GM18499 (cell line): Measurements from ENCODE around the gene PDZD2.

Experiments used
- ATAC-seq: cut with Tn5 transposase; IDR thresholded peaks from one replicate; pipeline ENCODE4 v1.9.1; 2021; ENCODE audit warnings: moderate number of reproducible peaks; ENCODE audit not compliant: insufficient read depth, unreplicated experiment

The PDZD2 gene

DNA sequence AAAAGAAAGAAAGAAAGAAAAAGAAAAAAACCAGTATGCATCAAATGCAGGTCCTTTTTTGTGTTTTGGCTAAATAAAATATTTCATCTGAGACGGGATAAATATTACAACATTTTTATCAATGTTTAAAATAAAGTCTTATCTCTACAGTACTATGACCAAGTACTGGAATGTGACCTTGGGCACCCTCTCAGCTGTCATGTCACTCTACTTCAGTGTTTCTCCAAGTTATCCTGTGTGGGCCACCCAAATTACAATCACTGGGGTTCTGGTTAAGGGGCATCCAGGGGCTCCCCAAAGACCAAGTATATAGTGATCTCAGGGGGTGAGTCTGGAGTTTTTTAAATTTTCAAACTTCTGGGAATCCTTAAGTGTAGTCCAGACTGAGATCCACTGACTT, 3.5 kb upstream of the PDZD2 start:
- ATAC-seq: no peak

DNA sequence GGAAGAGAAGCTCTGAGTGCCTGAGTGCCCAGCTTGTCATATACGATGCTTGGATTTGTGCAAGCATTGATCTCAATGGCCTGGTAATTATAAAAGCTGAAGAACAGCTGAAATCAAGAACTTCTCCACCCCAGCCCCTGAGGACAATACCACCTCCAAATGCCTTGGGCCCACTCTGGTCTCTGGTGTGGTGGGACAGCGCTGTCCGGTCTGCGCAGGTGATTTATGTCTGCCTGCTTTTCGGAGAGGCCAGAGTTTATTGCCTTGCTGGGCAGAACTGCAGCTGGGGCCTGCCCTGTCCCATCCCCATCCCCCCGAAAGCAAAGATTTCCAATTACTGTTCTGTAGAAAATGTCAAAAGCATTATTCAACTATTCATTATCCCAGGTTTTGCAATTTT, 1.1 kb upstream of the PDZD2 start:
- ATAC-seq: no peak

DNA sequence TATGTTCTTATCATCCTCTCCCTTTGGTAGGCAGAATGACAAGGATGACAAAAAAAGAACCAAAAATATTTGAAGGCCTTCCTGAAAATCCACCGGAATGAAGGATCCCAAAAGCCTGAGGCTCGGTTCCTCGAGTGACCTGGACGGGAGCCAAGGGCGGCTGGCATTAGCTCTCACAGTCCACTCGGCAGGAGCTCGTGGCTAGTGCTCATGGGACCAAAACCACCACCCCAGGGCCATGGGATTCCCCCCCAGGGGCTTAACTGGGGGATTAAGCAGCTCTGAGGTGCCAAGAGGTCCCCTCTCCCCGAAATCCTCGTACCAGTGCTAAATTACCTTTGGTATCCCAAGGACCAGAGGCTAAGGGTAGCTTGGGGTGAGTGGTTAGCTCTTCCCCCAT, 586 bp upstream of the PDZD2 start:
- ATAC-seq: no peak

DNA sequence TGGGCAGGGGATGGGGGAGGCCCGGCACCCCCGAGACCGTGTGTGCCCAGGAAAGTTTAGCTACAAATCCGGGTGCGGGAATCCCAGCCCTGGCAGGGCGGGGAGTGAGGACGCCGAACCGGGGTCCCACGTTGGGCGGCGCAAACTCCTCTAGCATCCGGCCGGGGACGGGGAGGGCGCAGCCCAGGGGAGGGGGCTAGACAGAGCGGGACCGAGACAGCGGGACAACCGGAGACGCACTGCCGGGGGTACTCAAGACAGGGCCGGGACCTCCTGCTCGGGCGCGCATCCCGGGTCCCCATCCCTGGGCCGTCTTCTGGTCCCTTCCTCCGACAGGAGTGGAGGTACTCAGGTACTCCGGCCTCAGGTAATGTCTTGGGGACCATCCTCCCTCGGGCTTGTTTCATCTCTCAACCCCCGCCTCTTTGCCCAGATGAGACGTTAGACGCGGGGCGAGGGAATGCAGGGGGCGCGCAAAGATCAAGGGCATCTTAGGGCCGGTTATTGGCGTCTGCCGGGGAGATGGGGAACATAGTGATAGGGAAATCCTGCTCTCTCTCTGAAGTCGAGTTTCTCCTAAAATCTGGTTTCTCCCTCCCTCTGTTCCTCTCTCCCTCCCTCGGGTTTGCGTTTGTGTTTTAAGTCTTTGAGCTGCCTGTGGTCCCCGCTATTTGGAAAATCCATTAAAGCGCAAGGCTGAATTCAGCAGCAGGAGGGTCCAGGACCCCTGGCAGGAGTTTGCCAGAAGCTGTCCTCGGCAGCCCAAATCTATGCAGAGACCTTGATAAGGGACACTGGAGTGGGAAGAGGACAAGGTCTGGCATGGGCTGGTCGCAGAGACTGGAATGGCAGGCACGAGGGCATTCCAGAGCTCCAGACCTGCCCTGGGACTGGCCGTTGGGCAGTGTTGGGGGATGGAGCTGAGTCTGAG, 815 bp downstream of the PDZD2 start:
- no peak for ATAC-seq

DNA sequence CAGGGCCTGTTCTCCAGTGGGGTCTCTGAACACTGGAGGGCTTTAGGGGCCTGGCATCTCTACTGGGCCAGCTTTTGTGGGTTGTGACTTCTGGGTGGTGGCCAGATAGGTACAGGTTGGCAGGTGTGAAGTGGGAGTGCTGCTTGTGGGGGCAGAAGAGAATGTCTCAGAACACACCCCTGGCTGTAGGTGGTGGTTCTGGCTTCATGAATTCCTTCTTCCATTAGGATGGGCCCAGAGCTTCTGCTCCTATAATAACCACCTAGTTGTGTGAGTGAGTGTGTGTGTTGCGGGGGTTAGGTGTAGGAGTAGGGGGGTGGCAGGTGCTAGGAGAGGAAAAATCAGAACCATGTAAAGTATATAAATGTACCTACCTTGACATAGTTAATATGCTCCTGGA, 1.6 kb downstream of the PDZD2 start:
- no peak for ATAC-seq

DNA sequence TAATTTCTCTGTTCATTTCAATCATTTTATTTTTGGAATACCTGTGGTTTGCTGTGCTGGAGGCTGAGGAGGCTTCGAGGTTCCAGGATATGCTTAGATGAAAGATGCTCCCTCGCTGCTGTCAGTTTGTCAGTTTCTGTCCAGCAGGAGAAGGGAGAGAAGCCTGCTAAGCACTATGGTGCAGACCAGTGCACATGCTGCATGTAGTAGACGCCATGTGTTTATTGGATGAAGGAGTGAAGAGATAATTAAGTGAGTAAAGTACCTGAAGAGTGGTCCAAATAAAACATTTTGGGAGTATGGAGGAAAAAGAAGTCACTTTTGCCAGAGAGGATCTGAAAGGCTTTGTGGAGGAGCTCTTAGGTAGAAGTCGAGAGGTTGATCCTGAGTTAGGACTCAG, 2.1 kb downstream of the PDZD2 start:
- ATAC-seq: no peak

DNA sequence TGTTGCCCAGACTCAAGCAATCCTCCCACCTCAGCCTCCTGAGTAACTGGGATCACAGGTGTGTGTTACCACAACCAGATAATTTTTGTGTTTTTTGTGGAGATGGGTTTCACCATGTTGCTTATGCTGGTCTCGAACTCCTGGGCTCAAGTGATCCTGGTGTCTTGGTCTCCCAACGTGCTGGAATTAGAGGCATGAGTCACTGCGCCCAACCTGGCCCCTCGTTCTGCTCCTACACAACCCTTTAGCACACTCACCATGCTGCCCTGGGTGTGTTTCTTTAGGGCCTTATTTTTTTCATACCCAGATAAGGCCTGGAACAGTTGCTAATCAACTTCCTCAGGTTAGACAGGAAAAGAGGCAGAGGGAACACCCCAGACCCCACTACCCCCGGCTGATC, 2.6 kb downstream of the PDZD2 start:
- no peak for ATAC-seq

DNA sequence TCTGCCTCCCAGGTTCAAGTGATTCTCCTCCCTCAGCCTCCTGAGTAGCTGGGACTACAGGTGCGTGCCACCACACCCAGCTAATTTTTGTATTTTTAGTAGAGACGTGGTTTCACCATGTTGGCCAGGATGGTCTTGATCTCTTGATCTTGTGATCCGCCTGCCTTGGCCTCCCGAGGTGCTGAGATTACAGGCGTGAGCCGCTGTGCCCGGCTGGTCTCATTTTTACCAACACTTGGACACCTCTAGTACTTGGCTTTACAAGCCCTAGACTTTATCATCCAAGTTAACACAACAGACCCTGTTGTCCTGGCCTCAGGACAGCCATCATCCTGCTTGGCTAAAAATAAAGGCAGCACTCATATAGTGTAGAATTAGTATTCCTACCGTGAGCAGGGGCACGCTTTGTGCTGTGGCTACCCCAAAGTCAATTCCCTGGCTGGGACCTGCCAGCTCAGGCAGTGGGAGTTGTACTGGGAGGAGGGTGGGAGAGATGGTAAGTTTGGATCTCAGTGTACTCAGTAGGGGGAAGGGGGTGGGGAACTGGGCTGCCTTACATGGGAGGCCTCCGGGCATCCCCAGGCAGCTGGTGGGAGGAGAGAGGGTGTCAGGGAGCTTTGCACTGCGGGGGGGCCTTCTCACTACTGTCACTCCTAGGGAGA, 6.6 kb downstream of the PDZD2 start:
- no peak for ATAC-seq

DNA sequence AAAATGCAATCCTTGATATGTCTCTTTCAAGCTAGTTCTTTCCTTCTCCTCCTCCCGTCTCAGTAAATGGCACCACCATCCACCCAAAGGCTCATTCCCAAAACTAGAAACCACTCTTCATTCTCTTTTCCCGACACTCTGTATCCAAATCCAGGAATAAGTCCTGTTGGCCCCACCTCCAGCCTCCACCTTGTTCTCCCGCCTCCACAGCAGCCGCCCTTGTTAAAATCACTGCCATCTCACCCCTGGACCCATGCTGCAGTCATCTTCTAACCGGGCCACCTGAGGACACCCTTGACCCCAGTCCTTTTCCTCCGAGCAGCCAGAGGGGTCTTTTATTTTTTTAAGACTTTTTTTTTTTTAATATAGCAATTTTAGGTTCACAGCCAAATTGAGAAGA, 9.4 kb downstream of the PDZD2 start:
- no peak for ATAC-seq

DNA sequence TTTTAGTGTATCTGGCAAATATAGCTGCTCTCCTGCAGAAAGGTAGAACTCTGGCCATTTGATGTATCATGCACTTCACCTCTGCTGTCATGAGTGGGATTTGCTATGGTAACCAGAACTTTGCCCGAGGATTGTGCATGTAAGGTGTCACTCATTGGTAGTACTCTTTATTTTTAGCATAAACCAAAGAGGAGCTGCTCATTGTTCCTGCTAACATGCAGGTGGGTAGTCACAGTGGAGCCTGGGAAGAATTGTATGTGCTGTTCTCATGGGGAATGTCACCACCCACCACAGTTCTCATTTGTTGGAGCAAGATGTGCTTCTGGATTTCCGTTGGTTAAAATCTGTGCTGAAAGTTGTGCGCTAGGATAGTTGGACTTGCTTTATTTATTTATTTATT, 12.3 kb downstream of the PDZD2 start:
- no peak for ATAC-seq

DNA sequence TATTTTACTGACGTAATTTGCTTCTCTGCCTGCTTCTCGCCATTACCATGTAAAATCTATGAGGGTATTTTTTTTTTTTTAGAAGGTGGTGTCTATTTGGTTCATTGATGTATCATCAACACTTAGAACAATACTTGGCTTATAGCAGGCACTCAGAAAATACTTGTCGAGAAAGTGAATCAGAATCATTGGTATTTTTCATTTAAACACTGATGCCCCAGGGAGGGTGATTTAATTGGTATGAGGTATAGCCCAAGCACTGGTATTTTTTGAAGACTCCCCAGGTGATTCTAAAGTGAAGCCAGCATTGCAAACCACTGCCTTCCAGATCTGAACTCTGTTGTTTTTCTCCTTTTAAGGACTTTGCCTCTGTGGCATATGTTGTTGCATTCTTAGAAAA, 16.6 kb downstream of the PDZD2 start:
- ATAC-seq: no peak

DNA sequence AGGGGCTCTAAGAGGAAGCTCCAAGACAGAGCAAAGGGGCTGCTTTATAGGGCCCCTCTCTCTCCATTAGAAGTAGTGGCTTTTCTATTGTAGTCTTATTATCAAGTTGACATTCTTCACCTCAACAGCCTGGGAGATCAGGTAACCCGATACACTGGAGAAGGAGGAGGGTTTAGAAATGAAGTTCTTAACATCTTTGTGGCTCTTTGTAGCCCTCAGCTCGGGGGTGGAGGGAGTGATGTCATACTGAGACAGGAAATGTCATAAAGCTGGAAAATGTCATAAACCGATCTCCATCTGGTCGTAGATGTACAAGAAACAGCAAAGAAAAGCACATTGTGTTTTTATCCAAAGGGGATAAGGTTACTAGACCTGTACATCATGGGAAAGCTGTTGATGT, 17.9 kb downstream of the PDZD2 start:
- ATAC-seq: no peak

DNA sequence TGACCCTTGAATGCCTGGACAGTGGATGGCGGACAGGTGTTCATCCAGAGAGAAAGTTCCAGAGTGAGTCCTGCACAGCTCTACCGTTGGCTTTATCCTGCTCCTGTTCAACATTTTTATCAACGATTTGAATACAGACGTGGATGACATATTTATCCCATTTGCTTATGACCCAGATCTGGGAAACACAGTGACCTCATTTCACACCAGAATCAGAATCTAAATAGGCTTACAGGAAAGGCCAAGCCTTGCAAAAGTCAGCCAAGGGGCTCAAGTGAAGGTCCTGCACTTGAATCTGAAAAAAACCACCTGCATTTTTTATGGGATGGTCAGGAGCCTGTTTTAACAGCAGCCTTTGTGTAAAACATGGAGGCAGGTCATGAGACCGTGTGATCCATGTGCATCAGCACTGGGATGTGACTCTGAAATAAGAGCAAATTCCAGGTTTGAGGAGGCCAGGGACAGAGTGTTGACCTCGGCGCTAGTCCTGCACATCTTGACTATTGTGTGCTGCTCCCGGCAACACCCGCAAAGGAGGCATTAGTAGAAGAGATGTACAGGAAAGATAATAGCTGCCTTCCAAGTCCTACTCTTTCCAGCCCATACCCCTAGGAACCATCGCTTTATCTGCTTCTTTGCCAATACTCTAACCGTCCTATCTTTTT, 18.5 kb downstream of the PDZD2 start:
- no peak for ATAC-seq

DNA sequence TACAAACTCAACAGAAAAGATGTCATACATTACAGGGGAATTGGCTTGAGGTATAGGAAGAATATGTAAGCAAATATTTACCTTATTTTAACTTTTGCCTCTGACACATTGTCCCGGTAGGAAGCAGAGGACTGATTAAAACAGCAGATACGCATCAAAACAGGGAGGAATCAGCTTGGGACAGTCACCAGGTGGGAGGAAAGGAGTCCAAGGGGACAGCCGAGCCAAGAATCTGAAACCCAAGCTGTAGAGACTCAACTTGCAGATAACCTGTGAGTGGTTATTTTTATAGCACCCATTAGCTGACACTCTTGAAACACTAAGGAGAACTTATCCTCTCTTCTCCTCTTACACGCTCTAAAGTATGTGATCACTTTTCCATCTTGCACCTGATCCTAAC, 22.3 kb downstream of the PDZD2 start:
- ATAC-seq: no peak

DNA sequence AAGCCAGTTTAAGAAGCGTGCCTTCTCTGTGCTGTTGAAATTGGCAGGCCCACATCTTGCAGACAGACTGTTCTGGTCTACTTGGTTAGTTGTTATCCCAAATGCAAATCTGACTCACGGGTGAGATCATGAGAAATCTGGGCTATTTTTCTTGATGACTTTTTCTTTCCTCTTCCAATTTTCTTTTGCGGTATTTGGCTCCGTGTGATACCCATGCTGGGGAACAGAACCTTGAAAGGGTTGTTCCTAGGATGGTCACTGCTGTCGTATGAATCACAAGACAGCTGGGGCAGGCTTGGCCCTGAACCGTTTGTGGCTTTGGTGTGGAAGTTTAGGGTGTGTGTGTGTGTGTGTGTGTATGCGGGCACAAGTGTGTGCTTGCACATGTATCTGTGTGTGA, 24.6 kb downstream of the PDZD2 start:
- no peak for ATAC-seq

DNA sequence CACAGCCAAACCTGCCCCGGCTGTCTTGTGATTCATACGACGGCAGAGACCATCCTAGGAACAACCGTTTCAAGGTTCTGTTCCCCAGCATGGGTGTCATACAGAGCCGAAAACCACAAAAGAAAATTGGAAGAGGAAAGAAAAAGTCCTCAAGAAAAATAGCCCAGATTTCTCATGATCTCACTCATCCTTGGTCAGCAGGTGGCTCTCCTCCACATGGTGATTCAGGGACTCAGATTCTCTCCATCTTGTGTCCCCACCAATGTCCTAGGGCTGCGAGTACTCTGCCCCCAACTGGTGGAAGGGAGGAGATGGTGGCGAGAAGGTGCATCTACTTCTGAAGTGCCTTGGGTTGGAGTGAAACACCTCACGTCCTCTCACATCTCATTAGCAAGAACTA, 25.6 kb downstream of the PDZD2 start:
- ATAC-seq: no peak

DNA sequence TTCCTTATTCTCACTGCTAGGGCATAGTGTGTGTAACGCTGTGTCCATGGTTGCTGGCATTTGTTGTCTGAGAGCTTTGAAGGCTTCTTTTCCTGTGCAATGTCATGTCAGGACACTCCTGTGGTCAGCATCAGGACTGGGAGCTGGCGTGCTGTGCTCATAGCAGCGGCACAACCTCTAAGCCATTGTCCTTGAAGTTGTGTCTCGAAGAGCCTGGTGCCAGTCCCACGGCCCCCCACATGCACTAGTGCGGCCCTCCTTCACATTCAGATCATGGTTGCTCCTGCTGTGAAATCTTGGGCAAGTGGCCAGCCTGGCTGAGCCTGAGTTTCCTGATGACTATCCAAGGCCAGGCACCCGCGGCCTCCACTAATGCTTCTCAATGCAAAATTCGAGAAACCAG, 32.4 kb downstream of the PDZD2 start:
- ATAC-seq: no peak

DNA sequence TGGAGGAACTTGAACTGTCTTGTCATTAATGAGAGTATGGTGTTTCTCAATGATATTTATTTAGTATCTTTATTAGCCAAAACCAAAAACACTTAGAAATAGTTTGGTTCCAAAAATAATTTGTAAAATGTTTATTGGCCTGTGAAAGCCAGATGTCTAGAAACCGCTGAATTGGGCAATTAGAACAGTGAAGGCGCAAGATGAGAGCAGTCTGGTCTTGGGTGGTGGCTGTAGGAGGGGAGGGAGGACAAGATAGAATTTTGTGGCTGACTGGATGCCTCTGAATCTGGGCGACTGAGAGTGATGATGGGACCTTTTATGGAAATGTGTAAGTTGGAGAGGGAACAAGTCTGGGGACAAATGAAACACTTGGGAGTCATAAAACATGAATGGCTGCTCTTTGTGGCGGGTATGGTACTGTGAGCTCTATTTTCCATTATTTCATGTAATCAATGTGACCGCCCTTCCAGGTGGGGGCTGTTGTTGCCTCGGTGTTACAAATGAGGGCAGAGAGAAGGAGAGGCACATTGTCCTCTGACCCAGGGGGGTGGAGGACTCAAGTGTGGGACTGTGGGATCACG, 35.5 kb downstream of the PDZD2 start:
- no peak for ATAC-seq

DNA sequence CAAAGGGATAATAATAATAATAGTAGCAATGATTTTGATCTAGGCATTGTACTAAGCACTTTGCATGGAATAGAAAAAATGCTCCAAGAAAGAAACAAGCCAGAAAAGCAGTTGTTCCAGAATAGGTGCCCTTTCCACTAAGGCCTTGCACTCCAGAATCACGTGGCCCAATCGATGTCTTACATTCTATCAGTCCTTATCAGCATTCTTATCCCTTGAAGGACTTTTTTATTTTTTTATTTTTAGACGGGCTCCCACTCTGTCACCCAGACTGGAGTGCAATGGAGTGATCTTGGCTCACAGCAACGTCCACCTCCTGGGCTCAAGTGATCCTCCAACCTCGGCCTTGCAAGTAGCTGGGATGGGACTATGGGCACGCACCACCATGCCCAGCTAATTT, 36.5 kb downstream of the PDZD2 start:
- no peak for ATAC-seq

DNA sequence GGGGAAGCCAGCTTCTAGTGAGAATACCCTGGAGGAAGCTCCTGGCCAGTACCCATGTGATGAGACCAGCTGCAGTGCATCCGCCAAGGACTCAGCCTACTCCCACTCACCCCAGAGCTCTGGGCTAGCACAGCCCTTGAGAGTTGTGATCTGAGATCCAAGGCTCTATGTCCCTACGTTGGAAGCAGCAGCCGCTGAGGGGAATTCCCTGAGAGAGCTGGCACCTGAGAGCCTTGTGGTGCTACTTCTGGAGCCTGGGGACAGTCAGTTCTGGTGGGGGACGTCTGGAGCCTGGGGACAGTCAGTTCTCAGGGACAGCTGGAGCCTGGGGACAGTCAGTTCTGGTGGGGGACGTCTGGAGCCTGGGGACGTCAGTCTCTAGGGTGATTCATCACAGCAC, 39.2 kb downstream of the PDZD2 start:
- ATAC-seq: no peak

DNA sequence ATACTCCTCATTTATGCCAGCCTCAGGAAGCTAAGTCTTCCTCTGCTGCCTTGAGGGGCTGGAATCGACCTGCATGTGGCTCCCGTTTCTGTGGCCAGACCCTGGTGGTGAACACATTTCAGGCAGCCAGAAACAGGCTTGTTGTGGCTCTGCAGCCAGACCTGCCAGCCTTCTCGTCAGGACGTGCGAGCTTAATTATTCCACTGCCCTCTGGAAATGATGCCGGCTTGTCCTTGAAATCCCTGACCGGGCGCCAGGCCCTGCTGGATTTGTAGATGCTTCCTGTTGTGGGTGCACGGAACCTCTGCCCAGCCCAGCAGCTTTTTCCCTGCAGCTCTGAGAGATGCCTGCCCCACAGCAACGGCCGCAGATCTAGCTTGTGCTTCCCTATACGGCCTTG, 41.6 kb downstream of the PDZD2 start:
- no peak for ATAC-seq
